ENCODE results near the gene GPR132.
A peak's percentile ranks its signal among the peaks of the same experiment; 100 is the strongest.
"Not testable (repeated sequence)": the region's sequence is repeated elsewhere in the genome, so short reads cannot be mapped to it uniquely, and the experiment has no call there.

GPR132 gene

DNA sequence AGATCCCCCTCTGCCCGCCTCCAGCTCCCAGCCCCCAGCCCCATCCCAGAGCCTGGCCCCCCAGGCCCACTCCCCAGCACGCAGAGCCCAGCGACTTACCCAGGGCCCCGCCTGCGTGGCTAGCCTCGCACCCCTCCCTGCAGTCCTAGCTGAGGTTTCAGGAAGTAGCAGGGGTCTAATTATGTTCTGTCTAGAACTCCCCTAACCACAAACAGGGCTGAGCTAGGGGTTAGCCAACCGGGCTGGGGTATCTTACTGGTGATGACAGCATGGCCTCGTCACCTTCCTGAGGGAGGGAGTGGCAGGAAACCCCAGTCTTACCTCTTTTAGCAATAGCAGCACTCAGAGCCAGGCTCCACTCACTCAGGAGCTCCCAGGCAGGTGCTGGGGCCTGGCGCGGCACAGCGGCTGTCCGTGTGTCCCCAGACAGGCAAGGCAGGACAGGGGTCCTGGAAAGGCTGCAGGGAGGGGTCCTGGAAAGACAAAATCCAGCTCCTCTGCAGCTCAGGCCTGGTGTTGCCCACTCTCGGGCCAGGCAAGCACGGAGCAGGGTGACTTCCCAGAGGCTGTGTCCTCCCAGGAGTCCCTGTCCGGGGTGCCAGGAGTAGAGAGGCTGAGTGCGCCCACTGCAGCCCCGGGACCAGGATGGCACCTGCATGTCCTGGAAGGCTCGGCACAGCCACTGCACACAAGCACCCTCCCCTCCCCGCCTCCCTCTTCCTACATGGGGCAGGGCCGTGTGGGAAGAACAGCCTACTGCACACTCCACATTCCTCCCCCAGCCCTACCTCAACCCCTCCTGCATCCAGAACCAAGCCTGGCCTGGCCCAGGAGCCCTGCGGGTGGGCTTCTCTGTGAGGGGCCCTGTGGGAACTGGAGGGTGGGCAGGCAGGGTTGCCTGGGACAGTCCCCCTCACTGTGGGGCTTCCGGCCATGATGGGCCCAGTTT lies at the start of gene GPR132:
GPR132 (minus strand) TSS at position 151 of the 949 bp plus-strand sequence. CDS start 10,010 bp downstream, outside the sequence.
- no peaks in the 10 kb centered on the region for H3K36me3 ChIP-seq (ENCODE audit: insufficient read depth, low read length)
- peaks cover 52% of the 10 kb centered on the region for H3K4me1 ChIP-seq (ENCODE audit: insufficient read depth, low read length, poor library complexity, severe bottlenecking)
- H3K9ac ChIP-seq (ENCODE audit: low read depth, low read length, poor library complexity, severe bottlenecking), result peak within 1 kb of the TSS; percentile 72
- peaks cover 4% of the 10 kb centered on the region; the same call in 1 of the 2 replicates for H3K79me2 ChIP-seq (ENCODE audit: insufficient read depth, low read length)
- H3K9me2 ChIP-seq (replicated peaks; ENCODE audit: low read depth, low read length), result no peaks in the 10 kb centered on the region
- peak within 1 kb of the TSS; percentile 82 for H3K4me2 ChIP-seq (ENCODE audit: low read depth, low read length, poor library complexity, severe bottlenecking)
- no peaks in the 10 kb centered on the region for H4K20me1 ChIP-seq (ENCODE audit: insufficient read depth, low read length, poor library complexity, severe bottlenecking)
- H3F3A ChIP-seq (ENCODE audit: low read depth), result no peaks in the 10 kb centered on the region
- no peaks in the 10 kb centered on the region for H3K27me3 ChIP-seq (ENCODE audit: insufficient read depth, low read length, poor library complexity, severe bottlenecking)
- no peak within 1 kb of the TSS for H2AFZ ChIP-seq (ENCODE audit: low read length)
- TF ChIP-seq EZH2phosphoT487 (IDR thresholded peaks at IDR 0.05; ENCODE audit: borderline replicate concordance), result no peak
- TF ChIP-seq, protein P1, sequence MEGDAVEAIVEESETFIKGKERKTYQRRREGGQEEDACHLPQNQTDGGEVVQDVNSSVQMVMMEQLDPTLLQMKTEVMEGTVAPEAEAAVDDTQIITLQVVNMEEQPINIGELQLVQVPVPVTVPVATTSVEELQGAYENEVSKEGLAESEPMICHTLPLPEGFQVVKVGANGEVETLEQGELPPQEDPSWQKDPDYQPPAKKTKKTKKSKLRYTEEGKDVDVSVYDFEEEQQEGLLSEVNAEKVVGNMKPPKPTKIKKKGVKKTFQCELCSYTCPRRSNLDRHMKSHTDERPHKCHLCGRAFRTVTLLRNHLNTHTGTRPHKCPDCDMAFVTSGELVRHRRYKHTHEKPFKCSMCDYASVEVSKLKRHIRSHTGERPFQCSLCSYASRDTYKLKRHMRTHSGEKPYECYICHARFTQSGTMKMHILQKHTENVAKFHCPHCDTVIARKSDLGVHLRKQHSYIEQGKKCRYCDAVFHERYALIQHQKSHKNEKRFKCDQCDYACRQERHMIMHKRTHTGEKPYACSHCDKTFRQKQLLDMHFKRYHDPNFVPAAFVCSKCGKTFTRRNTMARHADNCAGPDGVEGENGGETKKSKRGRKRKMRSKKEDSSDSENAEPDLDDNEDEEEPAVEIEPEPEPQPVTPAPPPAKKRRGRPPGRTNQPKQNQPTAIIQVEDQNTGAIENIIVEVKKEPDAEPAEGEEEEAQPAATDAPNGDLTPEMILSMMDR (conservative IDR thresholded peaks at IDR 0.05; ENCODE audit: low read length), result no peak
- H3K9me3 ChIP-seq (ENCODE audit: insufficient read depth, low read depth, low read length), result no peaks in the 10 kb centered on the region
- H3K4me3 ChIP-seq (ENCODE audit: low read length, poor library complexity, severe bottlenecking), result peak within 1 kb of the TSS; percentile 65

- H3K4me2 ChIP-seq (ENCODE audit: low read depth, low read length, poor library complexity, severe bottlenecking); H3K4me1 ChIP-seq (ENCODE audit: insufficient read depth, low read length, poor library complexity, severe bottlenecking); H3K79me2 ChIP-seq (ENCODE audit: insufficient read depth, low read length); H3K9me2 ChIP-seq (replicated peaks; ENCODE audit: low read depth, low read length); H2AFZ ChIP-seq (ENCODE audit: low read length); H3K36me3 ChIP-seq (ENCODE audit: insufficient read depth, low read length); H3K27me3 ChIP-seq (ENCODE audit: insufficient read depth, low read length, poor library complexity, severe bottlenecking); H3K4me3 ChIP-seq (ENCODE audit: low read length, poor library complexity, severe bottlenecking); H3K9me3 ChIP-seq (ENCODE audit: insufficient read depth, low read depth, low read length); H3K9ac ChIP-seq (ENCODE audit: low read depth, low read length, poor library complexity, severe bottlenecking); H4K20me1 ChIP-seq (ENCODE audit: insufficient read depth, low read length, poor library complexity, severe bottlenecking); H3F3A ChIP-seq (ENCODE audit: low read depth): not testable (repeated sequence)
Measured at GRCh38 chr14:105109243-105109642, 44.0 kb upstream of the GPR132 start.

DNA sequence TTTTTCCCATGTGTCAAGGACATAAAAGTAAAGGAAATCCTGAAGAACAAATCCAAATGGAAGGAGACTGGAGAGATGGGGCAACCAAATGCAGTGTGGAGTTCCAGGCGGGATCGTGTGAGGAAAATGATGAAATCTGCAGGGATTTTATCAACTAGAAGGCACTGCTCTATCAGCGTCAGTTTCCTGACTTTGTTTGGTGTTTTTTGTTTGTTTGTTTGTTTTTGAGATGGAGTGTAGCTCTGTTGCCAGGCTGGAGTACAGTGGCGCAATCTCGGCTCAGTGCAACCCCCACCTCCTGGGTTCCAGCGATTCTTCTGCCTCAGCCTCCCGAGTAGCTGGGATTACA lies 43.3 kb upstream of the GPR132 start:
- H3K9me3 ChIP-seq (ENCODE audit: insufficient read depth, low read depth, low read length), result no peaks in the 10 kb centered on the region
- peaks cover 1% of the 10 kb centered on the region for H3K27me3 ChIP-seq (ENCODE audit: insufficient read depth, low read length, poor library complexity, severe bottlenecking)
- no peaks in the 10 kb centered on the region for H3K36me3 ChIP-seq (ENCODE audit: insufficient read depth, low read length)
- no peaks in the 10 kb centered on the region for H3K9me2 ChIP-seq (replicated peaks; ENCODE audit: low read depth, low read length)
- no peaks in the 10 kb centered on the region for H3F3A ChIP-seq (ENCODE audit: low read depth)
- H3K4me2 ChIP-seq (ENCODE audit: low read depth, low read length, poor library complexity, severe bottlenecking), result no peak overlapping the region
- no peaks in the 10 kb centered on the region for H3K79me2 ChIP-seq (ENCODE audit: insufficient read depth, low read length)
- TF ChIP-seq, protein P1 (conservative IDR thresholded peaks at IDR 0.05; ENCODE audit: low read length), result no peak
- TF ChIP-seq EZH2phosphoT487 (IDR thresholded peaks at IDR 0.05; ENCODE audit: borderline replicate concordance), result no peak
- no peak overlapping the region for H3K4me3 ChIP-seq (ENCODE audit: low read length, poor library complexity, severe bottlenecking)
- H4K20me1 ChIP-seq (ENCODE audit: insufficient read depth, low read length, poor library complexity, severe bottlenecking), result no peaks in the 10 kb centered on the region
- H3K4me1 ChIP-seq (ENCODE audit: insufficient read depth, low read length, poor library complexity, severe bottlenecking), result no peaks in the 10 kb centered on the region
- H3K9ac ChIP-seq (ENCODE audit: low read depth, low read length, poor library complexity, severe bottlenecking), result no peak overlapping the region
- H2AFZ ChIP-seq (ENCODE audit: low read length), result no peak overlapping the region
